OCI-LY1 (cell line): Measurements from ENCODE around the gene PRDX6.

Source experiments
- H2AFZ ChIP-seq: fragments of 200-600 bp; sonication (generic), shearing (Covaris generic); 2 replicates; pipeline ENCODE4 v1.6.0; 2014; ENCODE audit warnings: antibody characterized with exemption, mild to moderate bottlenecking, low read length
- H3F3A ChIP-seq: fragments of 200-600 bp; sonication (generic), shearing (Covaris generic); 2 replicates; pipeline ENCODE4 v1.6.0; 2014; ENCODE audit warnings: mild to moderate bottlenecking, antibody characterized with exemption, low read length, moderate library complexity; ENCODE audit not compliant: insufficient read depth
- H3K27ac ChIP-seq: fragments of 200-600 bp; sonication (generic); 2 replicates; pipeline ENCODE4 v1.5.1; 2014; ENCODE audit warnings: low read length, mixed run types, mild to moderate bottlenecking, low read depth; ENCODE audit not compliant: poor library complexity, severe bottlenecking
- H3K27me3 ChIP-seq: fragments of 200-600 bp; sonication (generic); 2 replicates; pipeline ENCODE4 v1.6.0; 2014; ENCODE audit warnings: antibody characterized with exemption, mild to moderate bottlenecking, low read length, moderate library complexity; ENCODE audit not compliant: insufficient read depth
- H3K36me3 ChIP-seq: fragments of 200-600 bp; sonication (generic); 2 replicates; pipeline ENCODE4 v1.6.1; 2014; ENCODE audit warnings: mild to moderate bottlenecking, antibody characterized with exemption, low read length, moderate library complexity, mixed read lengths; ENCODE audit not compliant: insufficient read depth
- H3K4me1 ChIP-seq: fragments of 200-600 bp; sonication (generic); 2 replicates; pipeline ENCODE4 v1.5.1; 2014; ENCODE audit warnings: mild to moderate bottlenecking, low read length, moderate library complexity; ENCODE audit not compliant: insufficient read depth, severe bottlenecking
- H3K4me2 ChIP-seq: fragments of 200-600 bp; sonication (generic), shearing (Covaris generic); 2 replicates; pipeline ENCODE4 v1.6.1; 2014; ENCODE audit warnings: low read length
- H3K4me3 ChIP-seq: fragments of 200-600 bp; sonication (generic); 2 replicates; pipeline ENCODE4 v1.5.1; 2014; ENCODE audit warnings: low read length, low read depth, mild to moderate bottlenecking, mixed read lengths; ENCODE audit not compliant: poor library complexity, severe bottlenecking
- H3K79me2 ChIP-seq: fragments of 200-600 bp; shearing (Covaris generic); 2 replicates; pipeline ENCODE4 v1.6.1; 2016; ENCODE audit warnings: mixed run types, low read length, mixed read lengths; ENCODE audit not compliant: insufficient read depth
- H3K9ac ChIP-seq: fragments of 200-600 bp; sonication (generic), shearing (Covaris generic); 2 replicates; pipeline ENCODE4 v1.6.1; 2014; ENCODE audit warnings: mild to moderate bottlenecking, low read length, mixed read lengths
- H3K9me2 ChIP-seq: fragments of 200-600 bp; sonication (generic), shearing (Covaris generic); 2 replicates; pipeline ENCODE4 v1.6.1; 2014; ENCODE audit warnings: low read depth, mild to moderate bottlenecking, low read length, mixed read lengths
- H3K9me3 ChIP-seq: fragments of 200-600 bp; shearing (Covaris generic); 2 replicates; pipeline ENCODE4 v1.6.1; 2014; ENCODE audit warnings: low read length, mixed read lengths
- H4K20me1 ChIP-seq: fragments of 200-600 bp; sonication (generic), shearing (Covaris generic); 2 replicates; pipeline ENCODE4 v1.6.0; 2016; ENCODE audit warnings: mild to moderate bottlenecking, low read length; ENCODE audit not compliant: insufficient read depth
- CTCF ChIP-seq: fragments of 200-600 bp; sonication (generic), shearing (Covaris generic); IDR thresholded peaks from 2 replicates; pipeline ENCODE4 v1.5.1; 2017; ENCODE audit warnings: mild to moderate bottlenecking, antibody characterized with exemption, low read length, moderate library complexity, mixed read lengths
- EZH2 ChIP-seq: fragments of 200-600 bp; sonication (generic), shearing (Covaris generic); IDR thresholded peaks from 2 replicates; pipeline ENCODE4 v1.8.0; 2017; ENCODE audit warnings: borderline replicate concordance, mixed run types, mild to moderate bottlenecking, antibody characterized with exemption, low read length, moderate library complexity, mixed read lengths

Gene PRDX6

DNA sequence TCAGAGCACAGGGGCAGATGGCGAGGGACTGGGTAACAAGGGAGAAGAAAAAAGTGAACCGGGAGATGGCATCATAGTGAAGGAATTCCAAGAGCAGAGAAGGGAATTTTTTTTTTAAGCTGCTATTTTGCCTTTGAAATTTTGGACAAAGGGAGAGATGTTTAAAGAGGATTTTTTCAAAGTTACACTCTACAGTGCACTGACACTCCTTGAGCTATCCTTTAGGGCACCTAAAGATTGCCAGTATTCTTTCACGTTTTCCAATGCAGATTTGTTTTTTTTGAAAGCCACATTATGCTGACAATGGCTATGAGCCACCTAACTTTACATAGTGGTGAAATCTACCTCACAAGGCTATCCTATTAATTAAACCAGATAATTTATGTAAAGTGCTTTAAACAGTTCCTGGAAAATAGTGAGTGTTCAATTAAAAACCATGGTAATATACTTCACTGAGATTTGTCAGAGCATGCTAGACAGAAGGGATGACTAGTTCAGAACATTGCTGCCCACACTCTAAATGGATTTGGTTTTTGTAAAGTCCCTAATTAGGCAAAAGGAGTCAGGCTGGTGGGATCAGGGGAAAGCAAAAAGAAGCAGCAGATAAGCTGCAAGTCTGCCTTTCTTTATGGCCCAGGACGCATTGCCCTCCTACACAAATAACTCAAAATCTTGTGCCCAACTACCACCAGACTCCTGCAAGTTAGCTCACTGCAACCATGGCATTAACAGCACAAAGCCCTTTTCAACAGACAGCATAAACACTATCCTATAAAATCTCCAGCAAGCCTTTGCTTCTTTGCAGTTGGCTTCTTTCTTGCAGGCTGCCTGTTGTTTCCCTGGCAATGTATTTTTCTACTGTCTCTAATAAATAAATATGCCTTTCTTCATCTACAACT, 53.9 kb downstream of the PRDX6 start:
- no peak overlapping the region for H3K4me2 ChIP-seq
- no peak overlapping the region for H2AFZ ChIP-seq
- no peaks in the 10 kb centered on the region for H3K27me3 ChIP-seq
- no peaks in the 10 kb centered on the region for H3F3A ChIP-seq
- no peaks in the 10 kb centered on the region for H4K20me1 ChIP-seq
- no peak overlapping the region for H3K4me3 ChIP-seq
- no peaks in the 10 kb centered on the region for H3K36me3 ChIP-seq
- no peaks in the 10 kb centered on the region for H3K9me2 ChIP-seq
- no peak for TF ChIP-seq CTCF
- no peak for TF ChIP-seq EZH2
- no peaks in the 10 kb centered on the region for H3K4me1 ChIP-seq
- H3K9me3 ChIP-seq, result no peaks in the 10 kb centered on the region
- H3K9ac ChIP-seq, result no peak overlapping the region
- no peak overlapping the region for H3K27ac ChIP-seq
- H3K79me2 ChIP-seq, result no peaks in the 10 kb centered on the region

- H3K4me3 ChIP-seq, result no peak overlapping the region
- no peak overlapping the region for H3K9ac ChIP-seq
- no peaks in the 10 kb centered on the region for H3K4me1 ChIP-seq
- no peaks in the 10 kb centered on the region for H3K36me3 ChIP-seq
- no peak overlapping the region for H3K4me2 ChIP-seq
- H3K27ac ChIP-seq, result no peak overlapping the region
- H3K9me2 ChIP-seq, result no peaks in the 10 kb centered on the region
- H3F3A ChIP-seq, result no peaks in the 10 kb centered on the region
- no peaks in the 10 kb centered on the region for H3K9me3 ChIP-seq
- no peaks in the 10 kb centered on the region for H3K27me3 ChIP-seq
- H3K79me2 ChIP-seq, result no peaks in the 10 kb centered on the region
- no peak overlapping the region for H2AFZ ChIP-seq
- H4K20me1 ChIP-seq, result no peaks in the 10 kb centered on the region
- no peak for TF ChIP-seq EZH2
- TF ChIP-seq CTCF, result no peak
Measured at GRCh38 chr1:173532237-173532636, 55.1 kb downstream of the PRDX6 start.

- no peak for TF ChIP-seq EZH2
- TF ChIP-seq CTCF, result no peak
- Histone ChIP-seq H3K9ac (no peak overlapping the region), H3K4me1 (no peaks in the 10 kb centered on the region), H3K9me2 (no peaks in the 10 kb centered on the region), H3K27ac (no peak overlapping the region), H3K4me3 (no peak overlapping the region), H4K20me1 (no peaks in the 10 kb centered on the region), H3K79me2 (no peaks in the 10 kb centered on the region), H3K27me3 (no peaks in the 10 kb centered on the region), H2AFZ (no peak overlapping the region), H3K4me2 (no peak overlapping the region), H3K36me3 (no peaks in the 10 kb centered on the region), H3F3A (no peaks in the 10 kb centered on the region), H3K9me3 (no peaks in the 10 kb centered on the region)
Measured at GRCh38 chr1:173536223-173536622, 59.1 kb downstream of the PRDX6 start.
